Transverse colon (tissue), 4 donors: Measurements from ENCODE around the gene CGREF1. TPM values are rescaled to one million over a fixed set of nuclear protein-coding genes. Genes with fewer than 3 reads are reported as not detected.

Experiments used
- DNase-seq: peaks from one replicate; pipeline ENCODE4 v3.0.0-alpha.2; 2019
- H3K27ac ChIP-seq, 4 donors: fragments of 200-600 bp; sonication (generic); 2 replicates each; pipeline ENCODE4 v1.5.1; 2016 to 2018; ENCODE audit warnings: inconsistent platforms in 4 of 4
- H3K27me3 ChIP-seq: fragments of 200-600 bp; sonication (generic); 2 replicates; pipeline ENCODE4 v1.5.1; 2017; ENCODE audit warnings: inconsistent platforms
- H3K36me3 ChIP-seq, 4 donors: fragments of 200-600 bp; sonication (generic); 2 replicates each; pipeline ENCODE4 v1.5.1; 2017 to 2019; ENCODE audit warnings: inconsistent platforms in 4 of 4
- H3K4me1 ChIP-seq, 4 donors: fragments of 200-600 bp; sonication (generic); 2 replicates each; pipeline ENCODE4 v1.5.1; 2017 to 2020; ENCODE audit warnings: inconsistent platforms in 4 of 4
- H3K4me3 ChIP-seq, 4 donors: fragments of 200-600 bp; sonication (generic); 1 replicate in 1 of 4; 2 replicates in 3 of 4; pipeline versions ENCODE4 v1.5.1 to v1.6.1; 2017 to 2019; ENCODE audit warnings: inconsistent platforms in 4 of 4
- H3K9me3 ChIP-seq, 2 donors: fragments of 200-600 bp; sonication (generic); 2 replicates each; pipeline ENCODE4 v1.5.1; 2017 to 2019; ENCODE audit warnings: inconsistent platforms in 2 of 2
- POLR2A ChIP-seq: fragments of 450-650 bp; IDR thresholded peaks from one replicate; pipeline ENCODE4 v1.6.1; 2016; ENCODE audit warnings: antibody characterized with exemption, mild to moderate bottlenecking, moderate library complexity
- POLR2AphosphoS5 ChIP-seq, 3 donors: sonication (generic); formaldehyde crosslinking; IDR thresholded peaks; one replicate each; pipeline ENCODE4 v1.6.1; 2016; ENCODE audit warnings: antibody characterized with exemption in 3 of 3
- WGBS, 2 donors: methylation state at CpG; one replicate each; pipeline ENCODE4 v1.1.5; 2018; ENCODE audit warnings: low coverage in 1 of 2; 5-methylcytosine and 5-hydroxymethylcytosine counted together
- in situ Hi-C, 4 donors: fragments of 200-750 bp; cut with MboI; loops; one replicate each; pipeline versions ENCODE4 v1.15.0 to v1.15.1; 2017; ENCODE audit warnings: low sequenced_read_pairs in 3 of 4, low pct_ligation_motif_present in 1 of 4, low pct_unique_long_range_greater_than_20kb in 1 of 4
- intact Hi-C: fragments of 100-400 bp; cut with DNase I; formaldehyde crosslinking; loops from one replicate; pipeline ENCODE4 v1.15.1; 2023; ENCODE audit warnings: low total_unique reads
- total RNA-seq, 4 donors: library from RNA; depleted of rRNA; stranded (reverse); fragments of >200 nt; gene quantifications; one replicate each; pipeline ENCODE4 v1.1.0, GENCODE V29; 2016
- TF ChIP-seq, protein P1 (sequence below), 5 experiments: fragments of 200-600 bp in 3 of 5; fragments of 450-650 bp in 2 of 5; sonication (generic) in 3 of 5; IDR thresholded peaks; 1 replicate in 2 of 5; 2 replicates in 3 of 5; pipeline ENCODE4 v1.5.1; 2016 to 2017; ENCODE audit warnings: antibody characterized with exemption in 5 of 5, inconsistent platforms in 3 of 5, mild to moderate bottlenecking in 2 of 5, moderate library complexity in 1 of 5

Gene CGREF1
- total RNA-seq, 4 donors from 2014 or later = 0.27 to 4.9 (median 1.1) TPM; not detected in 1

DNA sequence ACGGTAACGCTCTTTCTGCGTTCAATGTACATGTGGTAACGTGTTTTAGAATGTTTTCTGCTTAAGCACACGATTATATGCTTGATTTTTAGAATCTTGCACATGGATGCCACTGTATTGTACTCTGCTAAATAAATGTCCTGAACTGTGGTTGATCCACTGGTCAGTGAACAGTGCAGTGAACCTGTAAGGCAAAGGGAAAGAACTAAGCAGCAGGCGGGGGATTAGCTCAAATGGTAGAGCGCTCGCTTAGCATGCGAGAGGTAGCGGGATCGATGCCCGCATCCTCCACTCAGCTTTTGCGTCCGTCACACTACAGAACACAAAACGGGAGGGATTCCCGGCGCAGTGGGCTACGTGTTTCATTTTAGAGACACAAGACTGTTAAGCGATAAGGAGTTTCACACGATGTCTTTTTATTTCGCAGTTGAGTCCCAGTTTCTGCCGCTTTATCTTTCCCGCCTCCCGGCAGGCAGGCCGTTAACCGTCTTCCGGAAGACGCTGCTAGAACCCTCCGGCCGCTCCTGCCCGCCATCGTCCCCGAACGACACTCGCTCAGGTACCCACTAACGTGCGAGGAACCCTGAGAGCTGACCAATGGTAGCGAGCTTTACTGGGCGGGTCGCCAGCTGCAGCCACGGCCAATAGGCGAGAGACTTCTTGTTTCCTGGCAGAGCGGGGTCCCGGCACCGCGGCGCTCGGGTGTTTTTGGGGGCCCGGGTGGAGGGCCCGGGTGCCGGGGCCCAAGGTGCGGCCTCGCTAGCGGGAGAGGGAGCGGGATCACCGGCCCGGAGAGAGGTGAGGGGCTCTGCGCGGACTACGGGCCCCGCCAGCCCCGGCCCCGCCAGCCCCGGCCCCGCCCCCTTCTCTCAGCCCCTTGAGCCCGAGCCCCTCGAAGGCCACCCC lies 67.7 kb downstream of the CGREF1 start, which contains the start of gene AGBL5:
Gene AGBL5 (plus strand): TSS at position 673 of the 906 bp plus-strand sequence. CDS start 1,291 bp downstream, outside the sequence.
- Histone ChIP-seq H3K27me3 (no peaks in the 10 kb centered on the region), H3K4me1 (peaks cover 7 to 18% (median 16%) of the 10 kb centered on the region in 4 donors), H3K4me3 (peak within 1 kb of the TSS; percentile 83 to 97 (median 89)), H3K27ac (peak within 1 kb of the TSS; percentile 85 to 93 (median 88)), H3K36me3 (peaks cover 0 to 12% (median 4%) of the 10 kb centered on the region in 4 donors), H3K9me3 (no peaks in the 10 kb centered on the region)
- TF ChIP-seq POLR2AphosphoS5 (IDR thresholded peaks at IDR 0.05) = peak; percentile 75 to 90 (median 78)
- TF ChIP-seq, protein P1, sequence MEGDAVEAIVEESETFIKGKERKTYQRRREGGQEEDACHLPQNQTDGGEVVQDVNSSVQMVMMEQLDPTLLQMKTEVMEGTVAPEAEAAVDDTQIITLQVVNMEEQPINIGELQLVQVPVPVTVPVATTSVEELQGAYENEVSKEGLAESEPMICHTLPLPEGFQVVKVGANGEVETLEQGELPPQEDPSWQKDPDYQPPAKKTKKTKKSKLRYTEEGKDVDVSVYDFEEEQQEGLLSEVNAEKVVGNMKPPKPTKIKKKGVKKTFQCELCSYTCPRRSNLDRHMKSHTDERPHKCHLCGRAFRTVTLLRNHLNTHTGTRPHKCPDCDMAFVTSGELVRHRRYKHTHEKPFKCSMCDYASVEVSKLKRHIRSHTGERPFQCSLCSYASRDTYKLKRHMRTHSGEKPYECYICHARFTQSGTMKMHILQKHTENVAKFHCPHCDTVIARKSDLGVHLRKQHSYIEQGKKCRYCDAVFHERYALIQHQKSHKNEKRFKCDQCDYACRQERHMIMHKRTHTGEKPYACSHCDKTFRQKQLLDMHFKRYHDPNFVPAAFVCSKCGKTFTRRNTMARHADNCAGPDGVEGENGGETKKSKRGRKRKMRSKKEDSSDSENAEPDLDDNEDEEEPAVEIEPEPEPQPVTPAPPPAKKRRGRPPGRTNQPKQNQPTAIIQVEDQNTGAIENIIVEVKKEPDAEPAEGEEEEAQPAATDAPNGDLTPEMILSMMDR (IDR thresholded peaks at IDR 0.05) = no peak
- TF ChIP-seq POLR2A = peak; percentile 68
- intact Hi-C loops (loop anchor here (5.0 kb wide), 1 partner anchor 36 kb away; the partner anchor contains the start of gene KHK), in situ Hi-C loops (no loop called here)
- DNase-seq = peak; percentile 98
- WGBS, 2 donors = 0% methylated on average over 2 to 42 of the region's 67 CpGs

Other genes starting within 250 kb of the CGREF1 start
- gene MAPRE3, start 148.5 kb downstream of the CGREF1 start, total RNA-seq = 10 to 100 TPM; 16.8 to 64.7 (median 32.9) TPM
- 100 to 1,000 TPM in 2 of 4 donors, 10 to 100 TPM in 2; 51.2 to 179 (median 127) TPM for gene TMEM214, start 86.2 kb downstream of the CGREF1 start, total RNA-seq
- 10 to 100 TPM in 3 of 4 donors, 1 to 10 TPM in 1; 9.7 to 39.2 (median 13.9) TPM for gene AGBL5, start 67.5 kb downstream of the CGREF1 start, total RNA-seq
- 100 to 1,000 TPM in 3 of 4 donors, 10 to 100 TPM in 1; 92.7 to 320 (median 202) TPM for gene OST4, start 47.5 kb downstream of the CGREF1 start, total RNA-seq
- 100 to 1,000 TPM in 1 of 4 donors, 10 to 100 TPM in 3; 41.0 to 152 (median 65.6) TPM for gene EMILIN1, start 40.5 kb downstream of the CGREF1 start, total RNA-seq
- 10 to 100 TPM in 1 of 4 donors, 1 to 10 TPM in 3; 1.8 to 12.0 (median 6.3) TPM for gene KHK, start 32.4 kb downstream of the CGREF1 start, total RNA-seq
- under 1 TPM in 1 of 4 donors, not detected in 3; 0.48 TPM for gene ABHD1, start 4.7 kb upstream of the CGREF1 start, total RNA-seq
- gene PREB, start 15.5 kb upstream of the CGREF1 start, total RNA-seq = 100 to 1,000 TPM in 1 of 4 donors, 10 to 100 TPM in 3; 53.2 to 105 (median 71.1) TPM
- not detected for gene PRR30, start 20.3 kb upstream of the CGREF1 start, total RNA-seq
- gene TCF23, start 29.9 kb upstream of the CGREF1 start, total RNA-seq = not detected
- 100 to 1,000 TPM in 2 of 4 donors, 10 to 100 TPM in 2; 64.7 to 179 (median 121) TPM for gene ATRAID, start 92.9 kb upstream of the CGREF1 start, total RNA-seq
- 10 to 100 TPM; 22.8 to 58.3 (median 41.0) TPM for gene SLC5A6, start 93.1 kb upstream of the CGREF1 start, total RNA-seq
- 10 to 100 TPM; 11.9 to 25.9 (median 16.6) TPM for gene CAD, start 98.2 kb upstream of the CGREF1 start, total RNA-seq
- under 1 TPM in 1 of 4 donors, not detected in 3; 0.60 TPM for gene SLC30A3, start 143.9 kb upstream of the CGREF1 start, total RNA-seq
- not detected for gene DNAJC5G, start 156.3 kb upstream of the CGREF1 start, total RNA-seq
- gene TRIM54, start 163.3 kb upstream of the CGREF1 start, total RNA-seq = 1 to 10 TPM in 2 of 4 donors, under 1 TPM in 1, not detected in 1; 0.40 to 1.9 (median 1.2) TPM
- gene UCN, start 189.3 kb upstream of the CGREF1 start, total RNA-seq = 10 to 100 TPM in 1 of 4 donors, 1 to 10 TPM in 1, under 1 TPM in 1, not detected in 1; 0.82 to 10.8 (median 2.2) TPM
- 10 to 100 TPM; 34.4 to 53.8 (median 38.3) TPM for gene MPV17, start 204.0 kb upstream of the CGREF1 start, total RNA-seq
- 10 to 100 TPM; 55.7 to 79.2 (median 63.6) TPM for gene GTF3C2, start 237.6 kb upstream of the CGREF1 start, total RNA-seq